Measurements from ENCODE around the gene DUSP21.
"Not testable (repeated sequence)": the region's sequence is repeated elsewhere in the genome, so short reads cannot be mapped to it uniquely, and the experiment has no call there.

The DUSP21 gene

DNA sequence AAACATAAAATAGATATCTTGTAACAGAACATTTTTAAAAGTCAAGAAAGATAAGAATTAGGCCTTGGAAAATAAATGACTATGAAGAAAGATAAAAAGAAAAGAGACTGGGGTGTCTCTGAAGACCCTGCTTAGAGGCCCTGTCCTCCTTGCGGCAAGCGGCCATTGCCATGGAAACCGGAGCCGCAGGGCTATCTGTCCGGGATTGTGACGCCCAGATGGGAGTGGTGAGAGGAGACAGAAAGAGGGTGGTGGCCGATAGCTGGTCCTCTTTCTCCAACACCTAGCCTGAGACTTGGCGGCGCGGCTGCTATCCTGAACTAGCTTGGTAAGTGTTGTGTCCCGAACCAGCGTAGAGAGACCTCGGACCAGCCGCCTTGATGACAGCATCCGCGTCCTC, at the start of gene DUSP21:
TSS of gene DUSP21 (plus strand) at position 269 of the 400 bp plus-strand sequence. CDS start at position 381, 112 bp downstream.
- TF ChIP-seq, protein P1, sequence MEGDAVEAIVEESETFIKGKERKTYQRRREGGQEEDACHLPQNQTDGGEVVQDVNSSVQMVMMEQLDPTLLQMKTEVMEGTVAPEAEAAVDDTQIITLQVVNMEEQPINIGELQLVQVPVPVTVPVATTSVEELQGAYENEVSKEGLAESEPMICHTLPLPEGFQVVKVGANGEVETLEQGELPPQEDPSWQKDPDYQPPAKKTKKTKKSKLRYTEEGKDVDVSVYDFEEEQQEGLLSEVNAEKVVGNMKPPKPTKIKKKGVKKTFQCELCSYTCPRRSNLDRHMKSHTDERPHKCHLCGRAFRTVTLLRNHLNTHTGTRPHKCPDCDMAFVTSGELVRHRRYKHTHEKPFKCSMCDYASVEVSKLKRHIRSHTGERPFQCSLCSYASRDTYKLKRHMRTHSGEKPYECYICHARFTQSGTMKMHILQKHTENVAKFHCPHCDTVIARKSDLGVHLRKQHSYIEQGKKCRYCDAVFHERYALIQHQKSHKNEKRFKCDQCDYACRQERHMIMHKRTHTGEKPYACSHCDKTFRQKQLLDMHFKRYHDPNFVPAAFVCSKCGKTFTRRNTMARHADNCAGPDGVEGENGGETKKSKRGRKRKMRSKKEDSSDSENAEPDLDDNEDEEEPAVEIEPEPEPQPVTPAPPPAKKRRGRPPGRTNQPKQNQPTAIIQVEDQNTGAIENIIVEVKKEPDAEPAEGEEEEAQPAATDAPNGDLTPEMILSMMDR (IDR thresholded peaks at IDR 0.05; ENCODE audit: borderline replicate concordance, insufficient read depth, low read depth, low read length): no peak
- H3K4me3 ChIP-seq (ENCODE audit: low read depth, low read length): no peak within 1 kb of the TSS

DNA sequence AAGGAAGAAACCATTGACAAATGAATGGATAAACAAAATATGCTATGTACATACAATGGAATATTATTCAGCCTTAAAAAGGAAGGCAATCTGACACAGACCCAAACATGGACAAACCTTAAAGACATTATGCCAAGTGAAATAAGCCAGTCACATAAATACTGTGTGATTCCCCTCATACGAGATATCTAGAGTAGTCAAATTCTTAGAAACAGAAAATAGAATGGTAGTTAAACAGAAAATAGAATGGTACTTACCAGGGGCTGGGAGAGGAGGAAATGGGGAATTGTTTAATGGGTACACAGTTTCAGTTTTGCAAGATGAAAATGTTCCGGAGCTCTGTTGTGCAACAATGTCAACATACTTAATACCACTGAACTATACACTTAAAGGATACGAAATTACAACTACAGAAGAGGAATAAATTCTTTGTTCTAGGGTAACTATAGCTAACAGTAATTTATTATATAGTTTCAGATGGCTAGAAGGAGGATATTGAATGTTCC, 47.8 kb upstream of the DUSP21 start:
- H3K4me3 ChIP-seq (ENCODE audit: low read depth, low read length): no peak overlapping the region
- TF ChIP-seq, protein P1 (IDR thresholded peaks at IDR 0.05; ENCODE audit: borderline replicate concordance, insufficient read depth, low read depth, low read length): no peak

DNA sequence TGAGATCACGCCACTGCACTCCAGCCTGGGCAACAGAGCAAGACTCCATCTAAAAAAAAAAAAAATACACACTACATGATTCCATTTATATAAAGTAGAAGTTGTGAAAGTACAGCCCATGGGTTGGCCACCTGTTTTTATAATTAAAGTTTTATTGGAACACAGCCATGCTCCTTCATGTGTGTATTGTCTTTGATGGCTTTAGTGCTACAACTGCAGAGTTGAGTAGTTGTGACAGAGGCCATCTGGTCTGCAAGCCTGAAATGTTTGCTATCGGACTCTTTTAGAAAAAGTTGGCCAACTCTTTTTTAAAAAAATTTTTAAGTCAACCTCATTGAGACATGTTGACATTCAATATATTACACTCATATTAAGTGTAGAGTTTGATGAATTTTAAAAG, 41.2 kb upstream of the DUSP21 start:
- TF ChIP-seq, protein P1 (IDR thresholded peaks at IDR 0.05; ENCODE audit: borderline replicate concordance, insufficient read depth, low read depth, low read length): no peak
- no peak overlapping the region for H3K4me3 ChIP-seq (ENCODE audit: low read depth, low read length)

DNA sequence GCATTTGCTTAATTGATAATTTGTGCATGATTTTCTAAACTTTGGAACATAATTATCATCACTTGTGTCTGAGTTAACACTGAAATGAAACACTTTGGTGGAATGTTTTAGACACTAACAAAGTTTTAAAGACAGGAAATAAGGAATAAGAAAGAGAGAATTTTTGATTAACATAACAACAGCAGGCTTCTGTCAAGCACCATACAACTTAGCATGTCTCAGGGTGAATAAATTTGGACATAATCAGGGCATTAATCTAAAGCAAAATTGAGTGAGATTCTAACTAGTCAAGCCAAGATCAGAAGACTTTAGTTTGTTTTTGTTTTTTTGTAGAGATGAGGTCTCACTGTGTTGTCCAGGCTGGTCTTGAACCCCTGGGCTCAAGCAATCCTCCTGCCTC, 28.1 kb upstream of the DUSP21 start:
- H3K4me3 ChIP-seq (ENCODE audit: low read depth, low read length): no peak overlapping the region
- TF ChIP-seq, protein P1 (IDR thresholded peaks at IDR 0.05; ENCODE audit: borderline replicate concordance, insufficient read depth, low read depth, low read length): no peak

DNA sequence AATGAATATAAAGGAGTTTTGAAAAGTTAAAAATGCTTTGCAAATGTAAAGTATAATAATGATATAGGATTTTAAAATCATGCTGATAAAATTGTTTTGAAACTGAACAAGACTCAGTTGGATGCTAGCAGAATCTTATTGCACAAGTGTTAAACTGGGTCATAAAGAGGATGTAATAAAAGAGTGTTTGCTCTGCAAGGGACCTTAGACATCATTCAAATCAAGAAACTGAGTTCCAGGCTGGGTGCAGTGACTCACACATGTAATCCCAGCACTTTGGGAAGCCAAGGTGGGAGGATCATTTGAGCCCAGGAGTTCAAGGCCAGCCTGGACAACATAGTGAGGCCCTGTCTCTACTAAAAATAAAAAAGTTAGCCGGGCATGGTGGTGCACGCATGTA, 27.5 kb upstream of the DUSP21 start:
- H3K4me3 ChIP-seq (ENCODE audit: low read depth, low read length): no peak overlapping the region
- TF ChIP-seq, protein P1 (IDR thresholded peaks at IDR 0.05; ENCODE audit: borderline replicate concordance, insufficient read depth, low read depth, low read length): no peak

DNA sequence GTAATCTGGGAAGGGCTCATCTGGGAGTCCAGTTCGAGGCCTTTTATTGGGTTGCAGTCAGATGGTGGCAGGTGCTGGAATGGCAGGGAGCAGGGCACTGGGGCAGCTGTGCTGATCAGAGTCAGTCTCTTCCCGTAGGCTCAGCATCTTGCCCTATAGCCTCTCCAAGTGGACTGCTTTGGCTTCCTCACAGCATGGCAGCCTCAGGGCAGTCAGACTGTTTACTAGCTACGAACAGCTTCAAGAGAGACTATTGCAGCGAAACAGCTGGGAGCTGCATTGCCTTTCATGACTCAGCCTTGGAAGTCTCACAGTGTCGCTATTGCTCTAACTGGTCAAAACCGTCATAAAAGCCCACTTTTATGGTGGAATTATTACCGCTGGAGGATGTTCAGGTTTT, 26.8 kb upstream of the DUSP21 start:
- TF ChIP-seq, protein P1 (IDR thresholded peaks at IDR 0.05; ENCODE audit: borderline replicate concordance, insufficient read depth, low read depth, low read length): no peak
- H3K4me3 ChIP-seq (ENCODE audit: low read depth, low read length): no peak overlapping the region

DNA sequence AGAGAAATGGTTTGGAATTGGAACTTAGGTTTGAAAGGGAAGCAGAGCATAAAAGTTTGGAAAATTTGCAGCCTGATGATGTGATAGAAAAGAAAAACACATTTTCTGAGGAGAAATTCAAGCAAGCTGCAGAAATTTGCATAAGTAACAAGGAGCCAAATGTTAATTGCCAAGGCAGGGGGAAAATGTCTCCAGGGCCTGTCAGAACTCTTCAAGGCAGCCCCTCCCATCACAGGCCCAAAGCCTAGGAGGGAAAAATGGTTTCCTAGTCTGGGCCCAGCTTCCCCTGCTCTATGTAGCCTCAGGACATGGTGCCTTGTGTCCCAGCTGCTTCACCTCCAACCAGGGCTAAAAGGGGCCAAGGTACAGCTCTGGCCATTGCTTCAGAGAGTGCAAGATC, 21.2 kb upstream of the DUSP21 start:
- TF ChIP-seq, protein P1 (IDR thresholded peaks at IDR 0.05; ENCODE audit: borderline replicate concordance, insufficient read depth, low read depth, low read length): no peak
- no peak overlapping the region for H3K4me3 ChIP-seq (ENCODE audit: low read depth, low read length)

DNA sequence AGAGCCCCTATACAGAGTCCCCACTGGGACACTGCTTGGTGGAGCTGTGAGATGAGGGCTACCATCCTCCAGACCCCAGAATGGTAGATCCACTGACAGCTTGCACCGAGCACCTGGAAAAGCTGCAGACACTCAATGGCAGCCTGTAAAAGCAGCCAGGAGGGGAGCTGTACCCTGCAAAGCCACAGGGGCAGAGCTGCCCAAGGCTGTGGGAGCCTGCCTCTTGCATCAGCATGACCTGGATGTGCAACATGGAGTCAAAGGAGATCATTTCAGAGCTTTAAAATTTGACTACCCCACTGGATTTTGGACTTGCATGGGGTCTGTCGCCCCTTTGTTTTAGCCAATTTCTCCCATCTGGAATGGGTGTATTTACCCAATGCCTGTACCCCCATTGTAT, 20.6 kb upstream of the DUSP21 start:
- H3K4me3 ChIP-seq (ENCODE audit: low read depth, low read length): not testable (repeated sequence)

Data from GM12875 (cell line).